ELR (cell line): Measurements from ENCODE around the gene ARHGEF26.

ENCODE experiments used
- DNase-seq: peaks from one replicate; pipeline ENCODE4 v3.0.0-alpha.2; 2015; ENCODE audit warnings: low read depth

The ARHGEF26 gene

GRCh38 chr3:154252759-154253638 is 131.8 kb downstream of the ARHGEF26 start:
- peak; percentile 90 for DNase-seq

GRCh38 chr3:154254527-154254926 is 133.3 kb downstream of the ARHGEF26 start:
- no peak for DNase-seq

GRCh38 chr3:154273381-154273780 is 152.2 kb downstream of the ARHGEF26 start:
- no peak for DNase-seq

GRCh38 chr3:154274348-154274747 is 153.2 kb downstream of the ARHGEF26 start:
- no peak for DNase-seq

GRCh38 chr3:154275292-154275691 is 154.1 kb downstream of the ARHGEF26 start:
- DNase-seq = no peak

GRCh38 chr3:154275965-154276364 is 154.8 kb downstream of the ARHGEF26 start:
- no peak for DNase-seq

- no peak for DNase-seq
Observed at GRCh38 chr3:154280161-154280560, 159.0 kb downstream of the ARHGEF26 start.

- no peak for DNase-seq
Observed at GRCh38 chr3:154285221-154285620, 164.0 kb downstream of the ARHGEF26 start.

GRCh38 chr3:154290187-154290586 is 169.0 kb downstream of the ARHGEF26 start:
- DNase-seq = no peak

- no peak for DNase-seq
Observed at GRCh38 chr3:154294016-154294415, 172.8 kb downstream of the ARHGEF26 start.

- no peak for DNase-seq
Observed at GRCh38 chr3:154301561-154301960, 180.4 kb downstream of the ARHGEF26 start.

- DNase-seq = peak; percentile 33
Observed at GRCh38 chr3:154304116-154304786, 183.1 kb downstream of the ARHGEF26 start.

GRCh38 chr3:154304936-154305335 is 183.7 kb downstream of the ARHGEF26 start:
- no peak for DNase-seq

- DNase-seq = no peak
Observed at GRCh38 chr3:154307363-154307762, 186.2 kb downstream of the ARHGEF26 start.
